ENCODE results near the gene SLC9A3.
A peak's percentile ranks its signal among the peaks of the same experiment; 100 is the strongest.
"Not testable (repeated sequence)": the region's sequence is repeated elsewhere in the genome, so short reads cannot be mapped to it uniquely, and the experiment has no call there.

The SLC9A3 gene

GRCh38 chr5:488744-489688 is 35.2 kb downstream of the SLC9A3 start:
- no peak for DNase-seq

DNA sequence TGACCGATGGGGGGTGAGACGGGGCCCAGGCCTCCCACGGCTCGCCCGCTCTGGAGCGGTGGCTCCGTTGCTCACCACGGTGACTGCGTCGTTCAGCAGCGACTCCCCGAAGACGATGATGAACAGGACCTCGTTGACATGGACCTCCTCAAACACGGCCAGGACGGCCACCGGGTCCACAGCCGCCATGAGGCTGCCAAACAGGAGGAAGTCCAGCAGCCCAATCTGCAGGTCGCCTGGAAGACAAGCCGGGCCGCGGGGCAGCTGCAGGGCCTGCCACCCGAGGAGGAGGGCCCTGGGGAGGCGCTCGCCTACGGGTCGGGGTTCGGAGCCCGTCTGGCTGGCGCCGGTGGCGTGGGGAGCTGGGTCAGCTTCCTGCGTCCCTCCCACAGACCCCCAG is 36.0 kb downstream of the SLC9A3 start:
- no peak for DNase-seq

- not testable (repeated sequence) for DNase-seq
These were observed 37.7 kb downstream of the SLC9A3 start for GRCh38 chr5:486597-486996.

DNA sequence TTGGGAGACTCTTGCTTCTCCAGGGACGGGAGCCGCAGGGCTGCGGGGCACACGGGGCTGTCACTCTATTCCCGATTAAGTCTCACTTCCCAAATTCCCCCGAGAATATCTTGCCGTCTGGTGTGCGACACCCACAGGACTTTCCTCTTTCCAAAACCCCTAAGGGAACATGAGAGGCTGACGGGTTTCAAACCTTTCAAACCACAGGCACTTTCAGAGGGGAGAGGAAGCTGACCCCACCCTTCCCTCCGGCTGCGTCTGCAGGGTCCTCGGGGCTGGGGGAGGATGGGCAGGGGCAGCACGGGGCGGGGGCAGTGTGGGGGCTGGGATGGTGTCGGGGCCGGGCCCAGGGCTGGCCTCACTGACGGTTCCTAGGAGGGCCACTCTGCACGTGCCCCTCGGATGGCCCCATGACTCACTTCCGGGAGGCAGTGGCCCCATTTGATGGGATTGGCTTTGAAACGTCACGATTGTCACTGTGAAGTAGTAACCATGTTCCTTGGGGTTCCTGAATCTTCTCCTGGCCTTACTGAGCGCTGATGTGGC is 38.2 kb downstream of the SLC9A3 start:
- DNase-seq: no peak

GRCh38 chr5:485113-485945 is 38.9 kb downstream of the SLC9A3 start:
- DNase-seq: no peak

- no peak for DNase-seq
These were observed 39.7 kb downstream of the SLC9A3 start for GRCh38 chr5:484556-484955.

GRCh38 chr5:483434-484140 is 40.7 kb downstream of the SLC9A3 start:
- DNase-seq: no peak

DNA sequence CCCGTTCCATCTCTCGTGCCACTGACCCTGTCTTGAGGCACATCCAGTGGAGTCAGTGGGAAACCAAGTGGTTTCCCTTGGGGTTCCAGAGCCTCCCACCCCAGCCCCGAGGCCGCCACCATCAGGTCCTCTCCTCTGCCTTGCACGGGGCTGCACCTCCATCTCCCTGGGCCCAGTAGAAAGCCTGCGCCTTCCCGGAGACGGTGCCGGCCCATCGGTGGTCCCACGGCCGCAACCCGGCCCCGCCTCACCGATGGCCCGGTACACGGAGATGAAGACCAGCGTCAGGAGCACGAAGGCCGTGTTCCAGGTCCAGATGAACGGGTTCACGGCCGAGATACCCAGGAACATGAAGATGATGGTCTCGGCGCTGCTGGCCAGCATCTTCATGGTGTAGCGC is 41.2 kb downstream of the SLC9A3 start:
- DNase-seq: no peak

DNA sequence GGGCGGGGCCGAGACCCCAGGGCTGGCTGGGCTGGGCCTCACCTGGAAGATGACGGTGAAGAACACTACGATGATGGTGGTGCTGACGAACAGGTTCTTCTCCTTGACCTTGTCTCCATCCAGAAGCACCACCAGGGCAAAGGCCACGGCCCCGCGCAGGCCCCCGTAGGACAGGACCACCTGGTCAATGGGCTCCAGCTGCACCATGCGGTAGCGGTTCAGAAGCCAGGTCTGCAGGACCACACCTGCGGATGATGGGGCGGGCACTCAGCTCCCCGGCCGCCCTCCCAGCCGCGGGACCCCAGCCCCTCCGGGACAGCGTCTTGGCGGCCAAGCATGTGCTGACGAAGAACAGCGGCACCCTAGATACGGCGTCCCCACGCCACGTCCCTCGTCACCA is 41.7 kb downstream of the SLC9A3 start:
- DNase-seq: no peak

DNA sequence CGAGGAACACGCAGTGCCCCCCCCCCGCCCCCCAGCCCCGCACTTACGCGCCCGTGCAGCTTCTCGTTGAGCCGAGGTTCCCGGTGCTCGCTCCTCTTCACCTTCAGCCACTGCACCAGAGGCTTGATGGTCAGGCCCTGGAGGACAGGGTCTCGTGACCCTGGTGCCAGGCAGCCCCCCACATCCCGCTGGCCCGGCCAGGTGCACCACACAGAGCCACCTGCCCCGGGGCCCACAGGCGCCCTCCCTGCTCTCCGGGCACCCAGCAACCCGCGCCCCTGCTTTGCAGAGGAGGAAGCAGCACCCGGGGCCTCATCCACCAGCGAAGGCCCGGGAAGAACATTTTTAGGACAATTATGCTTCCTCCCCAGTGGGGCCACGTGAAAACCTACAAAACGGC is 42.2 kb downstream of the SLC9A3 start:
- DNase-seq: no peak

DNA sequence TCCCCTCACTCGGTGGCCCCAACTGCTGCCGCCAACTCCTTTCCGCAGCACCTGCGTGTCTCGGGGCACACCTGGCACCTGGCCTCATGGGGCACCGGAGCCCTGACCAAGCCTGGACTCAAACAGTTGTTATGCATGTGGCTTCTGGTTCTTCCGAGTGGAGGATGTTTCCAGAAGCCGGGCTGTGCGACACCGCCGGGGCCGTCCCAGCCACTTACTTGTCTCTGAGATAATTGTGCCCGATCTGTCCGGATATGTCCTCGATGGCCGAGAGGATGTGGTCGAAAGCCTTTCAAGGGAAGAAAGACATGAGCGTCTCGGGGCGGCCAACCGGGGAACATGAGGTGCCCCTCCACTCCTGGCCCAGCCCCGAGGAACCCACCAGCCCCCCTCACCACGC is 42.9 kb downstream of the SLC9A3 start:
- no peak for DNase-seq

DNA sequence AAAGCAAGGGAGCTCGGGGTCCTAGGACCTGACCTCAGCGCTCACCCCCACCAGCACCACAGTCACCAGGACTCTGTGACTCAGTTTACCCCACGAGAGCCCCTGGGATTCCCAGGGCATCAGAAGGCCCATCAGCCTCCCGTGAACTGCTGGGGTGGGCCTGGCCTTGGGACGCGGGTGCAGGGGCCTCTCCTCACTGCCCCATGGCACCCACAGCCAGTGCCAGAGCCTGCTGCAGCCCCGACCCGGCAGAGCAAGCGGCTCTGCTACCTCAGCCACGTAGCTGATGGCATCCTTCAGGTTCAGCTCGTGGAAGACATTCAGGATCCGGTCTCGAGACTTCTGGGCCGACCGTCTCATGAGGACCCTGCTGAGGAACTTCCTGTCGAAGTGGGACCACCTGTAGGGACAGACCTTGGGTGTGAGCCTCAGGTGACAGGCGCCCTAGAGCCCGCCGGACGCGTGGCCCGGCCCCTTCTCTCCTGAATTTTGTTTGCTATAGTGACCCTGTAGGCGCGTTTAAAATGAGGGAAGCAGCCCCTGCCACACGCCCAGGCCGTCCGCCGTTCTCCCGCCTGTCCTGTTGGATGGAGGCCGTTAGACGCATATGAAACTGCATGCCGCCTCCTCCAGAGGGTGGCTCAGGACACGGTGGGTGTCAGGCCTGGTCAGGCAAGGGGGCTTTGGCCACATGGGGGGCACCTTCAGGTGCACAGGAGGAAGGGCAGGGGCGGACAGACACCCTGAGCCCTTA is 44.5 kb downstream of the SLC9A3 start:
- DNase-seq: no peak

- DNase-seq: no peak
These were observed 45.2 kb downstream of the SLC9A3 start for GRCh38 chr5:478982-479535.

GRCh38 chr5:478369-478981 is 45.8 kb downstream of the SLC9A3 start:
- no peak for DNase-seq

DNA sequence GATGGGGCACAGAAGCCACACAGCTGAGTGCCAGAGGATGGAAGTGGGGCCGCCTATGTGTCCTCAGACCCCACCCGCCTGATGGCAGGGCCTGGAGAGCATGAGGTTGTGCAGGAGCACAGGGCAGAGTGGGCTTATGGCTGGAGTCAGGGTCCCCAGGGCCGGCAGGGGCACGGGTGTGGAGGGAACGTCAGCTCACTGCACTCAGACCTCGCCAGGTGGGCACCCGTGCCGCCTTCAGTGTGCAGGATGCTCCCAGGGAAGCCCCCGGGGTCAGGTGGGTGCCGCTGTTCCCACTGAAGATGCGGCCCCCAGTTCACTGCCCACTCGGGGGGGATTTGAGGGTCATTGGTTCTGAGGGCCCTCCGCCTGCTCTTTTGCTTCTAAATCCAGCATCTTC is 46.4 kb downstream of the SLC9A3 start:
- no peak for DNase-seq

DNA sequence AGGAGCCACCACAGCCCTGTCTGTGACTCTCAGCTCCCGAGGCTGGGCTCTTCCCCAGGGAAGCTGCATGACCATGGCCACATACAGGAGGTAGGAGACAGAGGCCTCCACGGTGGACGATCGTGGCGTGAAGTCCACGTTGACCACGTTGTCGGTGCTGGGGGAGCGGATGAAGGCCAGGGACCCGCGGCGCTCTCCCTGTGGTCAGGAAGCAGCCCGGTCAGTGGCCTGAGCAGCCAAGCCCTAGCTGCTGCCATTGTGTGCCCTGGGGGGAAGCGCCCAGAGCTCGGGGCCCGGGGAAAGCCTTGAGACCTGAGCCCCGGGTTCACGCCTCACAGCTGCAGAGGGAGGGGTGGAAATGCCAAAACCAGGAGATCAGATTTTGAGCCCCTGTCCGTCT is 47.0 kb downstream of the SLC9A3 start:
- no peak for DNase-seq

DNA sequence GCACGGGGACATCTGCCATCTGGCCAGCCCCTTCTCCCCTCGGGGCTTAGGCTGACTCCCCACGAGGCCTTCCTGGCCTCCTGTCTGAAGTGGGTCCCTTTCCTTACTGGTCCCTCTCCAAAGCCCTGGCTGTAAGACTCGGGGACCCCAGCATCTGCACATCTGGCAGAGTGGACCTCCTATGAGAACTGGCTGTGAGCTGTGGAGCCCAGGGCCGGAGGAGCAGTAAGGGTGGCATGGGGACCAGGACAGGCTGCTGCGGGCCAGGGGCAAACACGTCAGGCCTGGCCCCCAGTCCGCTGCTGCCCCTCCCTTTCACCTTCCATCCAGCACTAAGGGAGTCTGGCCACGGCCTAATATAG is 47.5 kb downstream of the SLC9A3 start:
- no peak for DNase-seq

DNA sequence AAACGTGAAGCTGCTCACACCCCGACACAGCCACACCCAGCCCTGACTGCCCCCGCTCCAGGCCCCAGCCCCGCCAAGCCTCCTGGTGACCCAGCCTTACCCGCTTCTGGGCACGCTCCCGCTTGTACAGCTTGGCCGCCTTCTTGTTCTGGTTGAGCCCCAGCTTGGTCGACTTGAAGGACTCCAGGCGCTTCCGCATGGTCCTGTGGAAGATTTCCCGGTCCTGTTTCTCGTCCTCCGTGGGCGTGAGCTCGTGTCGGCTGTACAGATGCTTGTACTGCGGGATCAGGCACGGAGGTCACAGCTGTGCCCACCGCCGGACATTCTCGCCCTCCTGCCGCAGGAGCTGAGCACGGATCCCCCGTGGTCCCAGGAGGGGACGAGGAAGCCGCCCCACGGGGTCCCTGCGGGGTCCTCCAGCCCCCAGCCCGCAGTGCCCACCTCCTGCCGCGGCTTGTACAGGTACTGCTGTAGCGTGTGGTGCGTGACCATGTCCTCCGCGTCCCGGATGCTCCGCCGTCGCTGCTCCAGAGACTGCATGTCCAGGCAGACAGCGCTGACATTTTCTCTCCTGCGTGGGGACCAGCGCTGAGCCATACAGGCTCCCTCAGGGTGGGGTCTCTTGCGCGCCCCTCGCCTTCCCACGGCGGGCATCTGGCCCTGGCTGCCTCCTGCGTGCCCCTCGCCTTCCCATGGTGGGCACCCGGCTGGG is 48.0 kb downstream of the SLC9A3 start:
- DNase-seq: no peak

DNA sequence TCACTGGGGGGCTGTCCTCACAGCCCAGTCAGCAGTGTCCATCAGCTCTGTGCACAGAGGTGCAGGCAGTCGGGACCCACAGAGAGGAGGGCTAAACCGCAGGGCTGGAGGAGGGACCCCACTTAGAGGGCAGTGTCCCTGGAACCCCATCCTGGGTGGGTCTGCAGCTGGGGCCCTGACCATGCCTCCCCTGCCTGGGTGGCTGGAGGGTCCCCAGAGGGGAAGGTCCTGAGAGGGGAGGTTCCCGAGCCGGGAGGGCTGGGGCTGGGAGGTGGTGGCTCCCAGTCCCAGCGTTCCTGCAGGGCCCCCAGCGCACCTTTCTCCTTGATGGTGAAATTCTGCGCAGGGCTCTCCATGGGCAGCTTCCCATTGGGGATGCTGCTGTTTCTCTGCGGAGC is 48.5 kb downstream of the SLC9A3 start:
- no peak for DNase-seq

GRCh38 chr5:474840-475661 is 49.2 kb downstream of the SLC9A3 start:
- DNase-seq: peak in 1 of 2 experiments; percentile 35
